Right lobe of liver (tissue), 4 donors: ENCODE results near the gene ISG15.

Experiments
- CTCF ChIP-seq, 4 donors: fragments of 200-600 bp in 3 of 4; fragments of 450-650 bp in 1 of 4; IDR thresholded peaks; one replicate each; pipeline versions ENCODE4 v1.5.1 to v1.8.0; 2016 to 2022; ENCODE audit warnings: antibody characterized with exemption in 4 of 4, mild to moderate bottlenecking in 2 of 4
- POLR2A ChIP-seq: fragments of 450-650 bp; IDR thresholded peaks from one replicate; pipeline ENCODE4 v1.6.1; 2017; ENCODE audit warnings: antibody characterized with exemption, mild to moderate bottlenecking
- donor health status: DM: no; HTN: no; CAD: no.
- donor health status: DM: no; HTN: no; CAD: no.
- donor health status: DM: no; HTN: yes; CAD: no.

- no peak for TF ChIP-seq POLR2A
- no peak for TF ChIP-seq CTCF (IDR thresholded peaks at IDR 0.05)
Observed at GRCh38 chr1:1060281-1061000, 47.1 kb downstream of the ISG15 start.
